Kidney epithelial cell (primary cell): ENCODE results near the gene TINAGL1. TPM values are rescaled to one million over a fixed set of nuclear protein-coding genes. Genes with fewer than 3 reads are reported as not detected.

Experiments used
- DNase-seq: peaks from one replicate; pipeline ENCODE4 v3.0.0-alpha.2; 2010; ENCODE audit warnings: low read depth
- H3K27me3 ChIP-seq: 2 replicates; pipeline ENCODE4 v1.6.0; 2011; ENCODE audit warnings: low read length; ENCODE audit not compliant: control insufficient read depth, insufficient read depth
- H3K36me3 ChIP-seq: 2 replicates; pipeline ENCODE4 v1.5.1; 2011; ENCODE audit warnings: low read length; ENCODE audit not compliant: control insufficient read depth, insufficient read depth
- H3K4me3 ChIP-seq: 2 replicates; pipeline ENCODE4 v1.5.1; 2011; ENCODE audit warnings: low read depth, mild to moderate bottlenecking, control low read depth, low read length
- CTCF ChIP-seq: IDR thresholded peaks from 2 replicates; pipeline ENCODE4 v1.5.1; 2011; ENCODE audit warnings: mild to moderate bottlenecking, moderate library complexity, low read length, control low read depth, inconsistent platforms; ENCODE audit not compliant: insufficient read depth, poor library complexity, severe bottlenecking
- total RNA-seq: library from RNA; depleted of rRNA; stranded (reverse); fragments of >200 nt; gene quantifications from 2 replicates; pipeline ENCODE4 v1.2.3, GENCODE V29; 2015

TINAGL1 gene
- total RNA-seq, 1 donor from 2014 or later, result 140 TPM

- Histone ChIP-seq H3K36me3 (no peaks in the 10 kb centered on the region), H3K4me3 (no peak overlapping the region), H3K27me3 (no peaks in the 10 kb centered on the region)
- TF ChIP-seq CTCF, result no peak
- no peak for DNase-seq
Observed at GRCh38 chr1:31549809-31550620, 26.3 kb upstream of the TINAGL1 start.

- no peaks in the 10 kb centered on the region for H3K36me3 ChIP-seq
- no peak for TF ChIP-seq CTCF
- no peak for DNase-seq
- H3K27me3 ChIP-seq, result no peaks in the 10 kb centered on the region
- no peak overlapping the region for H3K4me3 ChIP-seq
Observed at GRCh38 chr1:31551208-31551607, 25.1 kb upstream of the TINAGL1 start.

GRCh38 chr1:31552489-31552888, 23.8 kb upstream of the TINAGL1 start:
- H3K27me3 ChIP-seq, result no peaks in the 10 kb centered on the region
- TF ChIP-seq CTCF, result no peak
- no peak overlapping the region for H3K4me3 ChIP-seq
- no peak for DNase-seq
- no peaks in the 10 kb centered on the region for H3K36me3 ChIP-seq

GRCh38 chr1:31556481-31557006, 19.8 kb upstream of the TINAGL1 start:
- H3K4me3 ChIP-seq, result no peak overlapping the region
- TF ChIP-seq CTCF, result no peak
- DNase-seq, result no peak
- H3K27me3 ChIP-seq, result no peaks in the 10 kb centered on the region
- H3K36me3 ChIP-seq, result no peaks in the 10 kb centered on the region

- Histone ChIP-seq H3K4me3 (no peak overlapping the region), H3K36me3 (no peaks in the 10 kb centered on the region), H3K27me3 (no peaks in the 10 kb centered on the region)
- DNase-seq, result no peak
- no peak for TF ChIP-seq CTCF
Observed at GRCh38 chr1:31559715-31560114, 16.6 kb upstream of the TINAGL1 start.
